ENCODE results near the gene ATF7.

DNA sequence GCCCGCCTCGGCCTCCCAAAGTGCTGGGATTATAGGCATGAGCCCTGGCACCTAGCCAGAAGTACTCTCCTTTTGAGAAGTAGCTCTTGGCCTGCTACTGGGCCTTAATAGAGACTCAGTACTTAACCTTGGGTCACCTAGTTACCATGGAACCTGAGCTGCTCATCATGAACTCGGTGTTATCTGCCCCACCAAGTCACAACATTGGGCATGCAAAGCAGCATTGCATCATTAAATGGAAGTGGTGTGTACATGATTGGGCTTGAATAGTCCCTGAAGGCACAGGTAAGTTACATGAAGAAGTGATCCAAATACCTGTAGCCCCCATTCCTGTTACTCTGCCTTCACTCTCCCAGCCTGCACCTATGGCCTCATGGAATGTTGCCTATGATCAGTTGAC, 18.0 kb upstream of the ATF7 start:
- TF ChIP-seq, protein P1, sequence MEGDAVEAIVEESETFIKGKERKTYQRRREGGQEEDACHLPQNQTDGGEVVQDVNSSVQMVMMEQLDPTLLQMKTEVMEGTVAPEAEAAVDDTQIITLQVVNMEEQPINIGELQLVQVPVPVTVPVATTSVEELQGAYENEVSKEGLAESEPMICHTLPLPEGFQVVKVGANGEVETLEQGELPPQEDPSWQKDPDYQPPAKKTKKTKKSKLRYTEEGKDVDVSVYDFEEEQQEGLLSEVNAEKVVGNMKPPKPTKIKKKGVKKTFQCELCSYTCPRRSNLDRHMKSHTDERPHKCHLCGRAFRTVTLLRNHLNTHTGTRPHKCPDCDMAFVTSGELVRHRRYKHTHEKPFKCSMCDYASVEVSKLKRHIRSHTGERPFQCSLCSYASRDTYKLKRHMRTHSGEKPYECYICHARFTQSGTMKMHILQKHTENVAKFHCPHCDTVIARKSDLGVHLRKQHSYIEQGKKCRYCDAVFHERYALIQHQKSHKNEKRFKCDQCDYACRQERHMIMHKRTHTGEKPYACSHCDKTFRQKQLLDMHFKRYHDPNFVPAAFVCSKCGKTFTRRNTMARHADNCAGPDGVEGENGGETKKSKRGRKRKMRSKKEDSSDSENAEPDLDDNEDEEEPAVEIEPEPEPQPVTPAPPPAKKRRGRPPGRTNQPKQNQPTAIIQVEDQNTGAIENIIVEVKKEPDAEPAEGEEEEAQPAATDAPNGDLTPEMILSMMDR (IDR thresholded peaks at IDR 0.05), result no peak
- TF ChIP-seq ZFX (IDR thresholded peaks at IDR 0.05; ENCODE audit: borderline replicate concordance), result no peak
